Myocyte (in vitro differentiated cells): ENCODE measurements around the gene PLCB3. TPM values are rescaled to one million over a fixed set of nuclear protein-coding genes. Genes with fewer than 3 reads are reported as not detected.

Experiments used
- DNase-seq: peaks from one replicate; pipeline ENCODE4 v3.0.0-alpha.2; 2012; ENCODE audit warnings: low read depth
- total RNA-seq: library from RNA; depleted of rRNA; stranded (reverse); fragments of >200 nt; gene quantifications from 2 replicates; pipeline ENCODE4 v1.2.3, GENCODE V29; 2014

PLCB3 gene
- total RNA-seq, 1 donor from 2014 or later = 41.7 TPM

- DNase-seq = no peak
Observed at GRCh38 chr11:64220798-64221197, 30.5 kb upstream of the PLCB3 start.

GRCh38 chr11:64222651-64223000, 28.7 kb upstream of the PLCB3 start:
- no peak for DNase-seq

GRCh38 chr11:64223001-64223651, 28.2 kb upstream of the PLCB3 start:
- peak; percentile 51 for DNase-seq

- no peak for DNase-seq
Observed at GRCh38 chr11:64224151-64224890, 27.0 kb upstream of the PLCB3 start.

GRCh38 chr11:64224891-64225607, 26.3 kb upstream of the PLCB3 start:
- no peak for DNase-seq

GRCh38 chr11:64225608-64226506, 25.5 kb upstream of the PLCB3 start, which contains the start of the genes NUDT22 and TRPT1:
TSS of gene NUDT22 (plus strand) at chr11:64226274. CDS start at chr11:64226653, 379 bp downstream.
TSS of gene TRPT1 (minus strand) at chr11:64226186. CDS start at chr11:64225860, 326 bp downstream.
- peak; percentile 91 for DNase-seq

GRCh38 chr11:64226507-64227051, 24.8 kb upstream of the PLCB3 start:
- peak; percentile 90 for DNase-seq

GRCh38 chr11:64227405-64227956, 23.8 kb upstream of the PLCB3 start:
- DNase-seq = no peak

- no peak for DNase-seq
Observed at GRCh38 chr11:64229090-64229743, 22.1 kb upstream of the PLCB3 start.

GRCh38 chr11:64229744-64230170, 21.6 kb upstream of the PLCB3 start:
- no peak for DNase-seq

- peak; percentile 83 for DNase-seq
Observed at GRCh38 chr11:64230171-64230984, 21.0 kb upstream of the PLCB3 start, which contains the start of gene DNAJC4. TSS of gene DNAJC4 (plus strand) at chr11:64230548. CDS start at chr11:64230855, 307 bp downstream.

- DNase-seq = no peak
Observed at GRCh38 chr11:64230985-64231365, 20.4 kb upstream of the PLCB3 start.

GRCh38 chr11:64231546-64231945, 19.8 kb upstream of the PLCB3 start:
- DNase-seq = no peak

GRCh38 chr11:64232182-64232966, 19.0 kb upstream of the PLCB3 start:
- DNase-seq = no peak

GRCh38 chr11:64232967-64233315, 18.4 kb upstream of the PLCB3 start:
- no peak for DNase-seq

GRCh38 chr11:64233913-64234586, 17.3 kb upstream of the PLCB3 start, which contains the start of gene VEGFB:
TSS of gene VEGFB (plus strand) at chr11:64234584. CDS start at chr11:64234834, 250 bp downstream.
- peak; percentile 63 for DNase-seq

GRCh38 chr11:64234647-64235379, 16.5 kb upstream of the PLCB3 start:
- peak; percentile 43 for DNase-seq
